NCI-H2196 treated with DMSO at 0.1 percent for 48 hours (cell line): ENCODE data around the gene ANKRD40CL.
"Not testable (repeated sequence)": the region's sequence is repeated elsewhere in the genome, so short reads cannot be mapped to it uniquely, and the experiment has no call there.

Source experiments
- DNase-seq: peaks from one replicate; lab custom pipeline; 2025; ENCODE audit not compliant: unreplicated experiment; lab: John Stamatoyannopoulos, UW

The ANKRD40CL gene, protein sequence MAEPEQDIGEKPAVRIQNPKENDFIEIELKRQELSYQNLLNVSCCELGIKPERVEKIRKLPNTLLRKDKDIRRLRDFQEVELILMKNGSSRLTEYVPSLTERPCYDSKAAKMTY

DNA sequence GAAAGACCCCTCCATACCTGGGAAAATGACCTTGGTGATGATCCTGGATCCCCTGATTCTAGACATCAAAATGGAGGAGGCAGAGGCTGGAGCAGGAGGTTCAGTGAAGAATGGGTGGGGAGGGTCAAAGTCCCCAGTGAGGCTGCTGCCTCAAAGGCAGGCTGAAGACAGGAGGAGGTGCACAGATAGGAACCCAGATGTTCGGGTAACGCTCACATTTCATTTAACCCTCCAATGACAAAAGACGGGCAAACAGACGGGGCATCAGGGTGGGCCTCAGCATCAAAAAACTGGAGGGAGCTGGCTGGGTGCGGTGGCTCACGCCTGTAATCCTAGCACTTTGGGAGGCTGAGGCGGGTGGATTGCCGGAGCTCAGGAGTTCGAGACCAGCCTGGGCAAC lies at the start of gene ANKRD40CL:
ANKRD40CL (minus strand) TSS at position 73 of the 400 bp plus-strand sequence. CDS start 605 bp downstream, outside the sequence.
- DNase-seq: no peak

DNA sequence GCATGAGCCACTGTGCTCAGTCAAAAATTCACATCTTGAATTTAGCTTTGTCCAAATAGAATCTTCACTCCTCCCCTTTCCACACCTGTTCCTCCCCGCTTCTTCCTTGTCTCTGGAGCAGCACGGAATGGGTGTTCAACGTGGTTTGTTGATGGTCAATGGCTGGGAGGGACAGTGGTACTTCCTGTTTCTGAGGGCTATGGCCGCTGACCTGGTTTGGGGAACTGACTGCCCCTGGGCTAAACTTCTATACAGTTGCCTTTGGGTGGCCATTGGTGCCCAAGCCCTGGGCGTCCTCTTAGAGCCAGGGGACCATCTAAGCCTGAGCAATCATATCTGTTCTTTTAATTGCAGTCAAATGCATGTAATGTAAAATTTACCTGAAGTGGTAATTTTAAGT lies 49.0 kb upstream of the ANKRD40CL start:
- DNase-seq: no peak

DNA sequence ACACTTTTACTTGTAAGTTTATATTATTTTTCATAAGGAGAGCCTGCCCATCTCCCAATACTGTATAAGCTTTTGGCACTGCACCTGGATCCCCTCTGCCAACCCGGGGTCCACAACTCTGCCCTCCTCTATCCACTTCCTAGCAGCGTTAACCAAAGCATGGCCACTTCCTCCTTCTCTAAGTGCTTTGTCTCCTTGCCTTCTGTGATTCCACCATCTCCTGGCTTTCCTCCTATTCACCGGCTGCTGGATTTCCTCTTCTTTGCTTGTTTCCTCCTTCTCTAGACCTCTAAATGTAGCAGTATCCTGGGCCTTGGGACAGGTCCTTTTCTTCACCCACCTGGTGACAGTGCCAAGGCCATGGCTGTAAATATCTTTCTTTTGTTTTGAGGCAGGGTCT lies 48.1 kb upstream of the ANKRD40CL start:
- DNase-seq: no peak

DNA sequence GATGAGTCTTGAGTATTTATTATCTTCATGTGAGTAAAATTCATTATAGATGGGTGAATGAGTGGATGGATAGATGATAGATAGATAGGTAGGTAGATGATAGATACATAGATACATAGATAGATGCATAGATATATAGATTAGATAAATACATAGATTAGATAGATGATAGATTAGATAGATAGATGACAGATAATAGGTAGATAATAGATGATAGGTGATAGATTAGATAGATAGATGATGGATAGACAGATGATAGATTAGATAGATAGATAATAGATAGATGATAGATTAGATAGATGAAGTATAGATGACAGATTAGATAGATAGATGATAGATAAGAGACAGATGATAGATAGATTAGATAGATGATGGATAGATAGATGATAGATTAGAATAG lies 46.3 kb upstream of the ANKRD40CL start:
- no peak for DNase-seq

DNA sequence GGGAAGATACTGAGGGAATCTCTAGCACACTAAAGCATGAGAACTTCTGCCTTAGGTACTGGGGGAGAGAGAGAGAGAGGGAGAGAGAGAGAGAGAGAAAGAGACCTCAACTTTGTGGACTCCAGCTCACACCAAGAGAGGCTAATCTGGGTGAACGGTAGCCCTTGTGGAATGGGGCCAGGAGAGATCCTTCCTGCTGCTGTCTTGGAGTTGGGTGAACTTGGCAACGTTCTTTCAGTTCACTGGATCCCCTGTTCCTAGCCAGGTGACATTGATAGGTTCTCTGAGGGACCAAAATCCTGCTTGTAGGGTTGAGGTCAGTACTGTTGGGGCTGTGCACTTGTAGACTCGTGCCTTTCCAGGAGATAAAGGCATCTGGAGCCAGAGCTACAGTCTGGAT lies 41.6 kb upstream of the ANKRD40CL start:
- no peak for DNase-seq

DNA sequence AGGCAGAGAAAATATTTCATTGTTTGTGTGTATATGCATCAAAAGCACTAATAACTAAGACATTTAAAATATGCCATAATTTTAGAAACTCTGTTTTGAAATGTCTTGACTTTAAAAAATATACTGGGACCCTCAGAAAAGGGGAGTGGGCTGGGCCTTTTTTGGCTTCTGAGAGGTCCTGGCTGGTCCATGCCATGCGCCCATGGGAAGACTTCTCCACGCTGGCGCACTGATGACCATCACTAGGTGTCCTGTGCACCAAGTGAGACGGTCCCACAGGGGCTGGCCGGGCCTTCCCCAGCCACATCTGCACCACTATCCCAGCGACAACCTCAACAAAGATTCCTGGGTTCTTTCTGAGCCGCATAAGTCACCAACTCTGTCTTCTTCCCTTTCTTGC lies 41.1 kb upstream of the ANKRD40CL start:
- DNase-seq: no peak

DNA sequence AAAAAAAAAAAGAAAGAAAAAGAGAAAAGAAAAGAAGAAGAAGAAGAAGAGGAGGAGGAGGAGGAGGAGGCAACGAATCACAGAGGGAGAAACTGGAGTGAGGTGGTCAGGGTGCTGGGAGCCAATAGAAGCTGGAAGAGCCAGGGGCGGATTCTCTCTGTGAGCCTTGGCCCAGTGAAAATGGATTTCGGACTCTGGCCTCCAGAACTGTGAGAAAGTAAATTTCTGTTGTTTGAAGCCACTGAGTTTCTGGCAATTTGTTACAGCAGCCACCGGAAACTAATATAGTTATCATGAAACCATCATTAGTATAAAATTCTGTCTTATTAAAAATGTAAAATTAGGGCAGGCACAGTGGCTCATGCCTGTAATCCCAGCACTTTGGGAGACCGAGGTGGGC lies 40.4 kb upstream of the ANKRD40CL start:
- no peak for DNase-seq

DNA sequence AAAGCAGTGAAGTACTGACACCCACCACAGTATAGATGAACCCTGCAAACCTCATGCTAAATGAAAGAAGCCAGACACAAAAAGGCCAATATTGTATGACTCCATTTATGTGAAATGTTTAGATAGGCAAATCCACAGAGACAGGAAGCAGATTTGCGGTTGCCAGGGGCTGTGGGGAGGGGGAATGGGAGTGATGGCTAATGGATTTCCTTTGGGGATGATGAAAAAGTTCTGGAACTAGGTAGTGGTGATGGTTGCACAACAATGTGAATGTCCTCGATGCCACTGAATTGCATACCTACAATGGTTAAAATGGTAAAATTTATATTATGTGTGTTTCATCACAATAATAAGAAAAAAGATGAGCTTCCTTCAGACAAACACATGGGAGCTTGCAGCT lies 39.7 kb upstream of the ANKRD40CL start:
- DNase-seq: no peak

DNA sequence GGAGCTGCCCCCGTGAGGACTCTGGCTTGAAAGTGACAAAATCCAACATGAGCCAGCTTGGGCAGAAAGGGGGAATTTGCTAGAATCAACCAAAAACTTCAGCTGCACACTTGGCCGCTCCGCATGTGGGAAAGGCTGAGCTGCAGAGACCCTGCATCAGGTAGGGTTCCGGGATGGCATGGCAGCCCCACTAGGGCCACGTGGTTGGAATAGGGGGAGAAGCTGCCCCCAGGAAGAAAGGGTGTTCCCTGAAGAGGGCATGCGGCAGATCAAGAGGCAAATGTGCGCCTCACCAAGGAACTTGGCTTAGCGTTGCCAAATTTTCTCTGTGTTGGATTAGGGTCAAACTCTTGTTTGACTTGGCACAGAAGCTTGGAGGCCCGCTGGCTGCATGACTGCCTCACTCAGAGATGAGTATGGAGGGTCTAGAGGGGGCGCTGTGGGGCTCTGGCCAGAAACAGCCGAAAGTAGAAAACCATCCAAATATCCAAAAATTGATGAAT lies 38.9 kb upstream of the ANKRD40CL start:
- no peak for DNase-seq

DNA sequence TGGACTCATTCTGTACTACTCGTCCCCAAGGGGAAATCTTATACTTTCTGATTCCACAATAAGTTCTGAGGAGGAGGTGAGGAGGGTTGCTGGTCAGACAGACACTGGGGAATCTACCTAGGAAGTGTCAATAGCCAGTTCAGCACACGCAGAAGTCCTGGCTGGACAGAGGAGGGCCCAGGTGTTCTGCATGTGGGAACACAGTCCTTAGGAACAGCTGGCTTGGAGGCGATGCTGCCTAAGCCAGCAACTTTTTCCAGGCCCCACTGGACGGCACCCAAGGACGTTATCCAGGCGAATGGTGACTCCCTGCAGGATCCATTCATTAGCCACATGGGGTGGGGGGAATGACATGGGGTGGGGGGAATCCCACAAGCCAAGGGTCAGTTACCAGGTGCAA lies 38.2 kb upstream of the ANKRD40CL start:
- DNase-seq: no peak

DNA sequence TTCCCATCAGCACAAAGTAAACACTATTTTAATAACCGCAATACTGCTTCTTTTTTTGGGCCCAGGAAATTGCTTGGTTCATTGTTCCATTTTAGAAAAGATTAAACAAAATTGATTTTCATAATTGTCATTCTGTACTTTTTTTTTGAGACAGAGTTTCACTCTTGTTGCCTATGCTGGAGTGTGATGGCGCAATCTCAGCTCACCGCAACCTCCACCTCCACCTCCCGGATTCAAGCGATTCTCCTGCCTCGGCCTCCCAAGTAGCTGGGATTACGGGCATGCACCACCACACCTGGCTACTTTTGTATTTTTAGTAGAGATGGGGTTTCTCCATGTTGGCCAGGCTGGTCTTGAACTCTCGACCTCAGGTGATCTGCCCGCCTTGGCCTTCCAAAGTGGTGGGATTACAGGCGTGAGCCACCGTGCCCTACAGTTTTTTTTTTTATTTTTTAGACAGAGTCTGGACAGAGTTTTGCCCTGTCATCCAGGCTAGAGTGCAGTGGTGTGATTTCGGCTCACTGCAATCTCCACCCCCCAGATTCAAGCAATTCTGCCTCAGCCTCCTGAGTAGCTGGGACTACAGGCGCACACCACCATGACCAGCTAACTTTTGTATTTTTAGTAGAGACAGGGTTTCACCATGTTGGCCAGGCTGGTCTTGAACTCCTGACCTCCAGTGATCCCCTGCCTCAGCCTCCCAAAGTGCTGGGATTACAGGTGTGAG lies 37.6 kb upstream of the ANKRD40CL start:
- DNase-seq: not testable (repeated sequence)

DNA sequence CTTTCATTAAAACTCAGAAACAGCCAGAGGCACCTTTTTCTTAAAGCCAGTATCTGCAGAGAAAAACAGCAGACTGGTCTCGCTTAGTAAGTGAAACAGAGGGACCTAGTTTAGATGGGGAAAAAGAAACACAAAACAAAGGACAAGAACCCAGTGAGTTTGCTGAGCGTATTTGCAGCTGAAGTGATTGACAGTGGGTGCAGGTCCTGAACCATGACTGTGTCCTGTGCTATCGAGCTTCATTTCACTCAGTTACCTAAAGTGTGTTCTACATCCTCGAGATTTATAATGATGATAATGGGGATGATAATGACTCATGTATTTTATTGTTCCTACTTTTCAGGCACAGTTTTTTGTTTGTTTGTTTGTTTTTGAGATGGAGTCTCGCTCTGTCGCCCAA lies 36.4 kb upstream of the ANKRD40CL start:
- DNase-seq: no peak

DNA sequence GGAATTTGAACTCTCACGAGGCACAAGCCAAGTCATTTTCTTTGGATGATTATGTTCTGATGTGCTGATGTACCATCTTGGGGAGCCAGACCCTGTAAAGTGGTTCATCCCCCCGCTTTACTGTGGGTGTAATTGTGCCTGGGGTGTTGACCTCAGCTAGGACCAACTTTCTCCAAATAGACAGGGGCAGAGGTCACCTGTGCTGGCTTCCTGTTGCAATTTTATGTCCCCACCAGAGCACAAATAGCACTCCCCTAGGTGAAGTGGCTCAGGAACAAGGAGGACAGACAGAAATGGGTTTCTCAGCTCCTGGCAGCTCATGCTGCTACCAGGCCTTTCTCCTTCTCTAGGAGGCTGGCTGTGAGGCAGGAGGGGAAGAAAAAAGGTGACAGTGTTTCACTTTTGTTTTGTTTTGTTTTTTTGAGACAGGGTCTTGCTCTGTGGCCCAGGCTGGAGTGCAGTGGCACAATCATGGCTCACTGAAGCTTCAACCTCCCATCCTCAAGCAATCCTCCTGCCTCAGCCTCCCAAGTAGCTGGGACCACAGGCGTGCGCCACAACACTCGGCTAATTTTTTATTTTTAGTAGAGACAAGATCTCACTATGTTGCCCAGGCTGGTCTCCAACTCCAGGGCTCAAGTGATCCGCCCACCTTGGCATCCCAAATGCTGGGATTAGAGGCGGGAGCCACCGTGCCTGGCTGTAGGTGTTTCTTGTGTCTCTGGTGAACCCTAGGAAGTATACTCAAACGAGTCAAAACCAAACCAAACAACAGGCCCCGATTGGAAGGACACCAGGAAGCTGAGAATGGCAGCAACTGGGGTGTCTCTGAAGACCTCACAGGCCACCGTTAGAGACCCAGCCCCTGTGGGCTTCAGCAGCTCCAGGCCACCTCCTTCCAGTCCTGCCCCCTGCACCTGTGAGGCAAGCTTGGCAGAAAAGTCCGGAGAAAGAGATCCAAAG lies 35.6 kb upstream of the ANKRD40CL start:
- DNase-seq: no peak

DNA sequence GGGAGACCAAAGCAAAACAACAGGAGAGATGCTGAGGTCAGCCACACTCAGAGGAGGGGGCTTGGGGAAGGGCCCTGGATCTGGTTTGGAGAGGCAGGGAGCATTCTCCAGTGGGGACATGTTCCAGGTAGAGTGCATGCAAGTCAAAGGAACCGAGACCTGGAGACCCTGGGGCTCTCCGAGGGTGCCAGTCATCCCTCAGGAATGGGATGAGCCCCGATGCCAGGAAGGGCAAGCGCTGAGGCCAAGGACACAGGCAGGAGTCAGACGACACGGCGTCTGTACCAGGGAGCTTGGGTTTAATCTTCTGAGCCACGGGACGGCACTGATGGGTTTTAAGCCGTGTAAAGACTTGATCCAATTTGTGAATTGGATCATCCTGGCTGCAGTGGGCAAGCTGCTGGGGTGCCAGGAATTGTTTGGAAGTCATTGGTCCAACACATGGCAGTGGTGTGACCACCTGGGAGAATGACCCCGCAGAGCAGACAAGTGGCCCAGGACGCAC lies 32.9 kb upstream of the ANKRD40CL start:
- DNase-seq: no peak

DNA sequence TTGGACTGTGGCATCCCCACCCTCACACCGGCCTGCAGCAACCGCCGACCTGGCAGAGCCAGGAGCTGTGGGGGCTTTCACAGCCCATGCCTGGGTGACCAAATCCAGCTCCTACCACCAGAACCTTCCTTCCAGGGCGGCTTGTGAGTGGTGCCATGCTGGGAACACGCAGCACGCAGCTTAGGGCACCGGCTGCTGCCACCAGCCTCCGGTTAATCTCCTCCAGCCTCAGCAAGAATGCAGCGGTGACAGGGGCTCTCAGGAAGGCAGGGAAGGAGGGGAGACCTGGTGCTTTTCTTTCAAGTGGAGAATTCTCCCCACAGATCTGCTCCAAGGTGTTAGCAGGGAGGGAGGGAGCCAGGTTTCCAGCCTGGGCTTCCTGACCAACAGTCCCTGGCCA lies 32.3 kb upstream of the ANKRD40CL start:
- no peak for DNase-seq

DNA sequence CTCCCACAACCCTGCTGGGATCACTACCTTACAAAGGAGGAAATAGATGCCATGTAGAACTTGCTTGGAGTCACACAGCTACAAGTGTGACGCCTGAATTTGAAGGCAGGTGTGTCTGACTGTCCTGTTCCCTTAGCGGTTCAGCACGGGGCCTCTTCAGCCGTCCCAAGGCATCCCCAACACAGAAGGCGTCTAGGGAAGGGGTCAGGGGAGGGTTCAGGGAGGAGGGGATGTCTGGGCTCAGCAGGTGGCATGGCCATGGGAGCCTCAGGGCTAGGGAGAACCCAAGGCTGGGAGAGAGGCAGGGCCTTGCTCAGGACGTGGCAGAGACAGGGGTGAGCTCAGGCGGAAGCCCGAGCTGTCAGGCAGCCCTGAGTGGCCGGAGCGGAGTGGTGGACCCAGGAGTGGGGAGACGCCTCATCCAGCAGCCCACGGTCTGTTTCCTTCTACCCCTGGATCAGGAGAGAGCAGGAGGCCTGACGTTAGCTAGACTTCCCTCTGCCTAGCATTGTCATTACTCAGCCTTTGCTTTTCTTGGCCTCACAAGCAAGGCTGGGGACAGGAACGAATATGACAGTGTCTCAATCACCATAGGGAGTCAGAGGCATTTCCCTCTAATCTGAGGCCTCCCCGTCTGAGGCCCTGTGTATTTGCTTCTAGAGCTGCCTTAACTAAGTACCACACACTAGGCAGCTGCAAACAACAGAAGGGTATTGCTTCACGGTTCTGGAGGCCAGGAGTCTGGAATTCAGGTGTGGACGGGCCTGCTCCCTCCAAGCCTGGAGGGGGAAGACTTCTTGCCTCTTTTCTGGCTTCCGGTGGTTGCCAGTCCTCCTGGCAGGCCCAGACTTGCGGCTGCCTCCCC lies 31.3 kb upstream of the ANKRD40CL start:
- no peak for DNase-seq

DNA sequence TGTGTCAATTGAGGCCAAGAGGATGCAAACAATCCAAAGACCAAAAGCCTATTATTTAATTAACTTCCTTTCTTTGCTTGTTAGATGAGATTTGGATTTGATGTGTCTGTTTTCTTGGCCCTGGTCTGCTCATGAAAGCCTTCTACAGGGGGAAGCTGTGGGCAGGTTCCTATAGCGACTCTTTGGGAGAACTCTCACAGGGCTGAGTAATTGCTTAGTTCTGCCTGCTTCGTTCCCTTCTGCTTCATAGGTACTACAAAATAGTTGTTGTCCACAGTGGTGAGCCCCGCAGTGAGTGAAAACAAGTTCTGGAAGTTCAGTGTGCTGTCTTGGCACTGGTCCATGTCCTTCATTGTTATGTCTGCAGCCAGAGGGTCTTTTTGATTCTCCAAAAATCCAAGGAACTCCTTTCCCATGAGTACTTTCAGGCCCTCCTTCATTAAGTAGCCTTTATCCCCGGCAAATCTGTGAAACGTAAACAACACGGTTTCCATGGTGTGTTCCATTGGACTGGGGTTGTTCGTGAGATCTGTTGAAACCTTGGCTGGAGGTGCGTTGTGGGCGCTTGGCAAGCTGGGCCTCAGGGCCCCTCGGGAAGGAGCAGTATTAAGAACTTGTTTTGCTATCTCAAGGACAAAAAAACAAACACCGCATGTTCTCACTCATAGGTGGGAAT lies 30.0 kb upstream of the ANKRD40CL start:
- DNase-seq: no peak

DNA sequence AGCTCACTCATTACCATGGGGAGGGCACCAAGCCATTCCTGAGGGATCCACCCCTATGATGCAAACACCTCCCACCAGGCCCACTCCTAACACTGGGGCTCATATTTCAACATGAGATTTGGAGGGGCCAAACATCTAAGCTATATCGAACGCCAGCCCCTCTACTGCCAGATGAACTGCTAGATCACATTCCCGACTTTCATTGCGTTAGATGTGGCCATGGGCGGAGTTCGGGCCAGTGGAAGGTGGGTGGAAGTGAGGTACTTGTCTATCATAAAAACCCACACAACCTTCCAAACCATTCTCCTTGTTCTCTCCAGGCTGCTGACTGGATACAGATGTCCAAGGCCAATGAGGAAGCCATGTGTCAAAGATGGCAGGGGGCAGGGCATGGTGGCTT lies 27.0 kb upstream of the ANKRD40CL start:
- no peak for DNase-seq

DNA sequence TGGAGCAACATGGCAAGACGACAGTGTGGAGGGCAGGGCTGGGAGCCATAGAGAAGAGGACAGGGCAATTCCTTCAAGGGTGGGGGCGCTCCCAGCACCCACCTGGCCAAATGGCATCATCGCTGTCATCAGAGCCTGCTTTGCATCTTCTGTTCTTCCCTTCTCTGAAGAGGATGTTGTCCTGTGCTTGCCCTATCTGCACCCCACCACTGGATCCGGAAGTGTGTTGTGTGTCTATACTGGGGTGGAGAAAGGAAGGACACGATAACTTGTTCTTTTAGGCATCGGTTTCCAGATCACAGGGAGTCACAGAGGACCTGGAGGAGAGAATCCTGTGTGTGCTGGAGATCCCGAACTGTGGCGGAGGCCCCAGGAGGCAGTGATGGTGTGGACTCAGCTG lies 25.7 kb upstream of the ANKRD40CL start:
- no peak for DNase-seq

DNA sequence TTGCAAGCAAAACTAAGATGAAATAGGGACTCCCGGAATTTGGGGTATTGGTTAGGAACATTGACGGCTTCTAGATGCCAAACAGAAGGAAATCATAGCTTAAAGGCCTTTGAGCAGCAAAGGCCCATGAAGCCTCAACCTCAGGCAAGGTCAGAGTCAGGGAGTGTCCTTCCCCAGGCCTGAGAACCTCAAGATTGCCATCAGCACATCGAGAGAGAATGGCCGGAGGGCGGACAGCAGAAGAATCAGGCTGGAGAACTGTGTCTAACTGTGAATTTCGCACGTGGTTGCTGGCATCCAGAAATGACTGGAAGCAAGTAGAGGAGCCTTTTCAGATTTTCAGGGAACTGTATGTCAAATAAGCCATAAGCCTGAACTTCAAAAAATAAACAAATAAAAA lies 24.8 kb upstream of the ANKRD40CL start:
- no peak for DNase-seq
